ENCODE measurements around the gene CHTF18. TPM values are rescaled to one million over a fixed set of nuclear protein-coding genes. Genes with fewer than 3 reads are reported as not detected.

CHTF18 gene
- total RNA-seq, 1 donor from 2014 or later: 12.3 TPM

- H3K9me3 ChIP-seq: no peaks in the 10 kb centered on the region
- H3K4me1 ChIP-seq: peaks cover 10% of the 10 kb centered on the region
- DNase-seq (peak; percentile 89), ATAC-seq (peak; percentile 54)
- TF ChIP-seq CTCF (IDR thresholded peaks at IDR 0.05): peak; percentile 74
- no peak overlapping the region for H3K27ac ChIP-seq
- intact Hi-C loops (cut with DNase I): loop anchor here (10.0 kb wide), 1 partner anchor 71 kb away; the partner anchor contains the start of gene METRN
- no peaks in the 10 kb centered on the region for H3K36me3 ChIP-seq
- H3K27me3 ChIP-seq: peaks cover 18% of the 10 kb centered on the region
- no peak overlapping the region for H3K4me3 ChIP-seq
Measured at GRCh38 chr16:785563-786535, 2.6 kb upstream of the CHTF18 start.

- ATAC-seq (no peak), DNase-seq (no peak)
- peaks cover 12% of the 10 kb centered on the region for H3K27me3 ChIP-seq
- intact Hi-C loops (cut with DNase I): loop anchor here (10.0 kb wide), 1 partner anchor 73 kb away; the partner anchor contains the start of gene METRN
- no peaks in the 10 kb centered on the region for H3K9me3 ChIP-seq
- peak overlapping the region; percentile 77 for H3K27ac ChIP-seq
- H3K4me3 ChIP-seq: peak overlapping the region; percentile 72
- no peaks in the 10 kb centered on the region for H3K36me3 ChIP-seq
- TF ChIP-seq CTCF (IDR thresholded peaks at IDR 0.05): no peak
- peaks cover 10% of the 10 kb centered on the region for H3K4me1 ChIP-seq
Measured at GRCh38 chr16:787321-787966, 976 bp upstream of the CHTF18 start.

- intact Hi-C loops (cut with DNase I): loop anchor here (10.0 kb wide), 1 partner anchor 73 kb away; the partner anchor contains the start of gene METRN
- peaks cover 7% of the 10 kb centered on the region for H3K27me3 ChIP-seq
- no peaks in the 10 kb centered on the region for H3K9me3 ChIP-seq
- ATAC-seq (peak; percentile 1), DNase-seq (peak; percentile 75)
- no peaks in the 10 kb centered on the region for H3K36me3 ChIP-seq
- H3K27ac ChIP-seq: peak within 1 kb of the TSS; percentile 77
- peaks cover 10% of the 10 kb centered on the region for H3K4me1 ChIP-seq
- peak within 1 kb of the TSS; percentile 81 for H3K4me3 ChIP-seq
- no peak for TF ChIP-seq CTCF (IDR thresholded peaks at IDR 0.05)
Measured at GRCh38 chr16:787978-788398, 432 bp upstream of the CHTF18 start, which contains the start of gene RPUSD1. TSS of gene RPUSD1 (minus strand) at chr16:788381. CDS start at chr16:787737, 644 bp downstream.

- intact Hi-C loops (cut with DNase I): loop anchor here (10.0 kb wide), 1 partner anchor 75 kb away; the partner anchor contains the start of gene METRN
- ATAC-seq: no peak
Measured at GRCh38 chr16:789191-789850, 901 bp downstream of the CHTF18 start.

More at GRCh38 chr16:789191-789850, 901 bp downstream of the CHTF18 start:
- no peak for DNase-seq
- Histone ChIP-seq H3K36me3 (no peaks in the 10 kb centered on the region), H3K4me1 (peaks cover 10% of the 10 kb centered on the region), H3K27me3 (no peaks in the 10 kb centered on the region), H3K9me3 (no peaks in the 10 kb centered on the region), H3K27ac (no peak overlapping the region), H3K4me3 (peak overlapping the region; percentile 81)
- no peak for TF ChIP-seq CTCF (IDR thresholded peaks at IDR 0.05)
